A549 (cell line): Measurements from ENCODE around the gene USP49. TPM values are rescaled to one million over a fixed set of nuclear protein-coding genes. Genes with fewer than 3 reads are reported as not detected.

Experiments used
- ATAC-seq, 2 experiments: fragments of 200-7000 bp in 1 of 2; fragments of >200 bp in 1 of 2; cut with Nextera tagmentation in 1 of 2; cut with Tn5 transposase in 1 of 2; 3 replicates each; pipeline versions ENCODE4 v1.8.0 to v1.9.1; 2018 to 2020; ENCODE audit warnings: mild to moderate bottlenecking in 1 of 2, moderate library complexity in 1 of 2
- CTCF ChIA-PET: fragments of 300-600 bp; sonication (Branson Sonifier 250); formaldehyde crosslinking; extraction: SDS; loops from one replicate; lab custom pipeline; 2021; ENCODE audit warnings: antibody characterized with exemption, inconsistent platforms; lab: Yijun Ruan, JAX
- POLR2A ChIA-PET: fragments of 350-600 bp; formaldehyde crosslinking; extraction: SDS; loops from one replicate; lab custom pipeline; 2021; ENCODE audit warnings: antibody characterized with exemption, inconsistent platforms; lab: Yijun Ruan, JAX
- DNase-seq, 2 experiments: peaks; one replicate each; pipeline versions ENCODE4 v3.0.0 to v3.0.0-alpha.2; 2011 to 2016; ENCODE audit warnings: low read depth in 1 of 2, low spot score in 1 of 2
- FAIRE-seq: peaks from 2 replicates; lab custom pipeline; 2011; peaks lifted over from hg19 to GRCh38; lab: Jason Lieb, UNC
- H3K27ac ChIP-seq, 2 experiments: fragments of >200 bp; sonication (Bioruptor Twin); formaldehyde crosslinking; 3 replicates each; pipeline ENCODE4 v1.5.1; 2016 to 2017
- H3K4me1 ChIP-seq: fragments of >200 bp; sonication (Bioruptor Twin); formaldehyde crosslinking; 3 replicates; pipeline ENCODE4 v1.6.1; 2016
- H3K4me2 ChIP-seq: fragments of >200 bp; sonication (Bioruptor Twin); formaldehyde crosslinking; 3 replicates; pipeline ENCODE4 v1.6.1; 2016
- H3K4me3 ChIP-seq: fragments of >200 bp; sonication (Bioruptor Twin); formaldehyde crosslinking; 3 replicates; pipeline ENCODE4 v1.5.1; 2016
- H3K9me3 ChIP-seq: fragments of >200 bp; sonication (Bioruptor Twin); formaldehyde crosslinking; 3 replicates; pipeline ENCODE4 v1.6.1; 2016
- CEBPB ChIP-seq, 2 experiments: fragments of >200 bp in 1 of 2; sonication (Bioruptor Twin) in 1 of 2; formaldehyde crosslinking in 1 of 2; IDR thresholded peaks; 2 replicates each; pipeline ENCODE4 v1.6.1; 2012 to 2016
- CHD2 ChIP-seq: fragments of 150-350 bp; IDR thresholded peaks from 2 replicates; pipeline ENCODE4 v1.6.1; 2014; ENCODE audit warnings: low read length; ENCODE audit not compliant: partially characterized antibody
- GATA3 ChIP-seq: IDR thresholded peaks from 2 replicates; pipeline ENCODE4 v1.6.1; 2012; ENCODE audit warnings: borderline replicate concordance
- HES2 ChIP-seq: fragments of >200 bp; sonication (Bioruptor Twin); formaldehyde crosslinking; IDR thresholded peaks from 2 replicates; pipeline ENCODE4 v1.6.1; 2016
- HOXA7 ChIP-seq: fragments of 250-450 bp; sonication (Bioruptor Pico); IDR thresholded peaks from 2 replicates; pipeline ENCODE4 v1.5.0; 2020; ENCODE audit warnings: mild to moderate bottlenecking, moderate library complexity
- MAZ ChIP-seq: fragments of 150-350 bp; IDR thresholded peaks from 2 replicates; pipeline ENCODE4 v1.6.1; 2014; ENCODE audit warnings: antibody characterized with exemption, low read depth, low read length, borderline replicate concordance
- MYC ChIP-seq: IDR thresholded peaks from 2 replicates; pipeline ENCODE4 v1.6.1; 2012; ENCODE audit warnings: mild to moderate bottlenecking, inconsistent platforms, low read length, improper control_type of control experiment, borderline replicate concordance
- REST ChIP-seq: fragments of 200-600 bp; sonication (generic); IDR thresholded peaks from 2 replicates; pipeline ENCODE4 v1.6.1; 2016; ENCODE audit warnings: antibody characterized with exemption, mild to moderate bottlenecking, moderate library complexity
- RNF2 ChIP-seq: fragments of 200-600 bp; sonication (generic); IDR thresholded peaks from 2 replicates; pipeline ENCODE4 v1.6.1; 2016; ENCODE audit warnings: low read depth, mild to moderate bottlenecking, antibody characterized with exemption, moderate library complexity, borderline replicate concordance
- WGBS: methylation state at CpG from one replicate; pipeline ENCODE4 v1.1.6; 2017; ENCODE audit errors: missing lambda C conversion rate; 5-methylcytosine and 5-hydroxymethylcytosine counted together
- polyA plus RNA-seq, 4 experiments: library from polyadenylated mRNA; depleted of rRNA in 3 of 4; stranded (reverse); fragments of >200 nt; fragmentation: RNase III in 1 of 4; extraction: RNeasy Plus Mini Kit Qiagen cat#74134 plus additional on column Dnase treatment in 1 of 4; gene quantifications; 2 replicates in 3 of 4; 3 replicates in 1 of 4; pipeline ENCODE4 v1.2.3, GENCODE V29; 2011 to 2017
- TF ChIP-seq, protein P1 (sequence below): fragments of >200 bp; sonication (Bioruptor Twin); formaldehyde crosslinking; IDR thresholded peaks from 3 replicates; pipeline ENCODE4 v1.6.1; 2016
- TF ChIP-seq, protein P2 (sequence below): IDR thresholded peaks from 2 replicates; pipeline ENCODE4 v1.6.1; 2012
- TF ChIP-seq, protein P3 (sequence below): IDR thresholded peaks from 2 replicates; pipeline ENCODE4 v1.6.1; 2012

Gene USP49
- polyA plus RNA-seq, 2 of the 4 experiments (the other 2 are of a cell fraction): 2.9 to 4.3 TPM

GRCh38 chr6:41934278-41935192, 39.4 kb upstream of the USP49 start:
- peak overlapping the region; percentile 93 to 99; a peak in 5 of 6 replicates for H3K27ac ChIP-seq
- CTCF ChIA-PET: interaction anchor here (1.1 to 18.6 kb wide), 6 partner anchors 8 to 134 kb away, joined by 4 to 191 read pairs (median 19); partner anchors contain the start of genes BYSL, MED20 and TAF8
- 60% methylated on average over 7 of the region's 7 CpGs for WGBS

DNA sequence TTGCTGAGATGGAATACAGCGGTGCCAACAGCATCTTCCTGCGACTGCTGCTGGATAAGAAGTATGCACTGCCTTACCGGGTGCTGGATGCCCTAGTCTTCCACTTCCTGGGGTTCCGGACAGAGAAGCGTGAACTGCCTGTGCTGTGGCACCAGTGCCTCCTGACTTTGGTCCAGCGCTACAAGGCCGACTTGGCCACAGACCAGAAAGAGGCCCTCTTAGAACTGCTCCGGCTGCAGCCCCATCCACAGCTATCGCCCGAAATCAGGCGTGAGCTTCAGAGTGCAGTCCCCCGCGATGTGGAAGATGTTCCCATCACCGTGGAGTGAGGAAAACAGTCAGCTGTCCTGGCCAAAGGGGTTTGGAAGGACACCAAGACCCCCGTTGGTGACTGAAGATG, 37.2 kb upstream of the USP49 start:
- 77% methylated on average over 10 of the region's 15 CpGs for WGBS
- peak overlapping the region in 1 of 2 experiments; percentile 3; a peak in 1 of 6 replicates for H3K27ac ChIP-seq
- CTCF ChIA-PET: interaction anchor here (0.6 to 18.6 kb wide), 6 partner anchors 5 to 145 kb away, joined by 3 to 191 read pairs (median 105); partner anchors contain the start of genes BYSL, CCND3, MED20 and TAF8
- DNase-seq (no peak), ATAC-seq (no peak), FAIRE-seq (no peak)
- POLR2A ChIA-PET: interaction anchor here (1.2 kb wide), 2 partner anchors 10 to 11 kb away, joined by 3 to 9 read pairs; partner anchors contain the start of genes BYSL and MED20
- no peak for TF ChIP-seq RNF2
- TF ChIP-seq GATA3: no peak
- no peak for TF ChIP-seq MAZ
- TF ChIP-seq HOXA7 (CRISPR knock-in tag): no peak
- TF ChIP-seq MYC: no peak
- TF ChIP-seq, protein P1, sequence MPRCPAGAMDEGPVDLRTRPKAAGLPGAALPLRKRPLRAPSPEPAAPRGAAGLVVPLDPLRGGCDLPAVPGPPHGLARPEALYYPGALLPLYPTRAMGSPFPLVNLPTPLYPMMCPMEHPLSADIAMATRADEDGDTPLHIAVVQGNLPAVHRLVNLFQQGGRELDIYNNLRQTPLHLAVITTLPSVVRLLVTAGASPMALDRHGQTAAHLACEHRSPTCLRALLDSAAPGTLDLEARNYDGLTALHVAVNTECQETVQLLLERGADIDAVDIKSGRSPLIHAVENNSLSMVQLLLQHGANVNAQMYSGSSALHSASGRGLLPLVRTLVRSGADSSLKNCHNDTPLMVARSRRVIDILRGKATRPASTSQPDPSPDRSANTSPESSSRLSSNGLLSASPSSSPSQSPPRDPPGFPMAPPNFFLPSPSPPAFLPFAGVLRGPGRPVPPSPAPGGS: no peak
- TF ChIP-seq, protein P2, sequence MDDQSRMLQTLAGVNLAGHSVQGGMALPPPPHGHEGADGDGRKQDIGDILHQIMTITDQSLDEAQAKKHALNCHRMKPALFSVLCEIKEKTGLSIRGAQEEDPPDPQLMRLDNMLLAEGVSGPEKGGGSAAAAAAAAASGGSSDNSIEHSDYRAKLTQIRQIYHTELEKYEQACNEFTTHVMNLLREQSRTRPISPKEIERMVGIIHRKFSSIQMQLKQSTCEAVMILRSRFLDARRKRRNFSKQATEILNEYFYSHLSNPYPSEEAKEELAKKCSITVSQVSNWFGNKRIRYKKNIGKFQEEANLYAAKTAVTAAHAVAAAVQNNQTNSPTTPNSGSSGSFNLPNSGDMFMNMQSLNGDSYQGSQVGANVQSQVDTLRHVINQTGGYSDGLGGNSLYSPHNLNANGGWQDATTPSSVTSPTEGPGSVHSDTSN: no peak
- no peak for TF ChIP-seq CEBPB (IDR thresholded peaks at IDR 0.05)
- H3K9me3 ChIP-seq: no peaks in the 10 kb centered on the region
- peaks cover 37% of the 10 kb centered on the region for H3K4me1 ChIP-seq
- H3K4me2 ChIP-seq: no peak overlapping the region
- no peak overlapping the region for H3K4me3 ChIP-seq

More at GRCh38 chr6:41934278-41935192, 39.4 kb upstream of the USP49 start:
- FAIRE-seq (no peak), DNase-seq (peak in 1 of 2 experiments; percentile 24), ATAC-seq (no peak)
- H3K4me3 ChIP-seq: no peak overlapping the region
- H3K4me2 ChIP-seq: peak overlapping the region; percentile 98; the same call in 2 of the 3 replicates
- peaks cover 58% of the 10 kb centered on the region for H3K4me1 ChIP-seq
- TF ChIP-seq, protein P2: 0 out of 2 replicates have a peak, but pooled peaks have one; percentile 37
- TF ChIP-seq HOXA7 (CRISPR knock-in tag): peak; percentile 2; the same call in 1 of the 2 replicates
- no peak for TF ChIP-seq REST
- TF ChIP-seq CEBPB (IDR thresholded peaks at IDR 0.05): peak in 1 of 2 experiments; percentile 3; a peak in 2 of 4 replicates
- TF ChIP-seq, protein P3, sequence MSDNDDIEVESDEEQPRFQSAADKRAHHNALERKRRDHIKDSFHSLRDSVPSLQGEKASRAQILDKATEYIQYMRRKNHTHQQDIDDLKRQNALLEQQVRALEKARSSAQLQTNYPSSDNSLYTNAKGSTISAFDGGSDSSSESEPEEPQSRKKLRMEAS: no peak
- no peak for TF ChIP-seq HES2
- no peak for TF ChIP-seq CHD2
- TF ChIP-seq, all 56 proteins: peak for 3
- POLR2A ChIA-PET: interaction anchor here (0.8 to 1.6 kb wide), 3 partner anchors 11 to 34 kb away, joined by 3 to 7 read pairs (median 3); partner anchors contain the start of gene MED20
- H3K9me3 ChIP-seq: no peaks in the 10 kb centered on the region
